ENCODE data around the gene PTPN11. TPM values are rescaled to one million over a fixed set of nuclear protein-coding genes. Genes with fewer than 3 reads are reported as not detected.
"Not testable (repeated sequence)": the region's sequence is repeated elsewhere in the genome, so short reads cannot be mapped to it uniquely, and the experiment has no call there.

The PTPN11 gene
- total and polyA plus RNA-seq, 2 experiments from 2014 or later = 40.9 to 55.8 TPM

GRCh38 chr12:112446008-112446725 lies 27.4 kb downstream of the PTPN11 start:
- TF ChIP-seq CTCF (IDR thresholded peaks at IDR 0.05; ENCODE audit: low read depth, low read length) = no peak
- no peak for DNase-seq (ENCODE audit: low read depth in 1 of 2, low spot score in 1 of 2)
- no peaks in the 10 kb centered on the region for H3K4me1 ChIP-seq (ENCODE audit: low read depth)
- H3K27me3 ChIP-seq = no peaks in the 10 kb centered on the region
- H3K36me3 ChIP-seq = peaks cover 10% of the 10 kb centered on the region
- no peaks in the 10 kb centered on the region for H3K9me3 ChIP-seq (ENCODE audit: low read depth)
- H3K27ac ChIP-seq = no peak overlapping the region
- H3K4me3 ChIP-seq = no peak overlapping the region

- Histone ChIP-seq H3K4me3 (no peak overlapping the region), H3K9me3 (ENCODE audit: low read depth) (no peaks in the 10 kb centered on the region), H3K36me3 (peaks cover 10% of the 10 kb centered on the region), H3K27ac (no peak overlapping the region), H3K4me1 (ENCODE audit: low read depth) (no peaks in the 10 kb centered on the region), H3K27me3 (no peaks in the 10 kb centered on the region)
- DNase-seq (ENCODE audit: low read depth in 1 of 2, low spot score in 1 of 2) = no peak
- TF ChIP-seq CTCF (IDR thresholded peaks at IDR 0.05; ENCODE audit: low read depth, low read length) = no peak
Observed at GRCh38 chr12:112447106-112447505, 28.4 kb downstream of the PTPN11 start.

GRCh38 chr12:112448165-112448564 lies 29.4 kb downstream of the PTPN11 start:
- not testable (repeated sequence) for H3K4me1 ChIP-seq (ENCODE audit: low read depth); H3K27ac ChIP-seq; H3K27me3 ChIP-seq; H3K36me3 ChIP-seq; H3K4me3 ChIP-seq; H3K9me3 ChIP-seq (ENCODE audit: low read depth); DNase-seq (ENCODE audit: low read depth in 1 of 2, low spot score in 1 of 2)

- no peak for DNase-seq (ENCODE audit: low read depth in 1 of 2, low spot score in 1 of 2)
- H3K9me3 ChIP-seq (ENCODE audit: low read depth) = no peaks in the 10 kb centered on the region
- H3K4me1 ChIP-seq (ENCODE audit: low read depth) = no peaks in the 10 kb centered on the region
- no peak for TF ChIP-seq CTCF (IDR thresholded peaks at IDR 0.05; ENCODE audit: low read depth, low read length)
- no peaks in the 10 kb centered on the region for H3K27me3 ChIP-seq
- no peak overlapping the region for H3K4me3 ChIP-seq
- no peak overlapping the region for H3K27ac ChIP-seq
- H3K36me3 ChIP-seq = peaks cover 26% of the 10 kb centered on the region
Observed at GRCh38 chr12:112450725-112451124, 32.0 kb downstream of the PTPN11 start.

GRCh38 chr12:112456029-112456428 lies 37.3 kb downstream of the PTPN11 start:
- Histone ChIP-seq H3K27me3 (no peaks in the 10 kb centered on the region), H3K4me1 (ENCODE audit: low read depth) (no peaks in the 10 kb centered on the region), H3K9me3 (ENCODE audit: low read depth) (no peaks in the 10 kb centered on the region), H3K36me3 (peaks cover 37% of the 10 kb centered on the region), H3K4me3 (no peak overlapping the region), H3K27ac (no peak overlapping the region)
- no peak for DNase-seq (ENCODE audit: low read depth in 1 of 2, low spot score in 1 of 2)
- TF ChIP-seq CTCF (IDR thresholded peaks at IDR 0.05; ENCODE audit: low read depth, low read length) = no peak

GRCh38 chr12:112457142-112457541 lies 38.4 kb downstream of the PTPN11 start:
- not testable (repeated sequence) for DNase-seq (ENCODE audit: low read depth in 1 of 2, low spot score in 1 of 2); H3K9me3 ChIP-seq (ENCODE audit: low read depth); H3K4me3 ChIP-seq; H3K27ac ChIP-seq; H3K4me1 ChIP-seq (ENCODE audit: low read depth); H3K27me3 ChIP-seq
- H3K36me3 ChIP-seq = peaks cover 37% of the 10 kb centered on the region
